H1 (cell line): ENCODE data around the gene ADCK1.

ENCODE experiments used
- JUN ChIP-seq: IDR thresholded peaks from 2 replicates; pipeline ENCODE4 v1.6.1; 2011; ENCODE audit warnings: low read depth, mild to moderate bottlenecking, improper control_type of control experiment, low read length
- SRF ChIP-seq: IDR thresholded peaks from 2 replicates; pipeline ENCODE4 v1.6.1; 2011; ENCODE audit warnings: mild to moderate bottlenecking, low read depth, low read length, moderate library complexity
- TCF12 ChIP-seq: IDR thresholded peaks from 2 replicates; pipeline ENCODE4 v1.6.1; 2011; ENCODE audit warnings: low read depth, mild to moderate bottlenecking, low read length
- ZNF274 ChIP-seq: IDR thresholded peaks from 2 replicates; pipeline ENCODE4 v1.7.0; 2012; ENCODE audit warnings: low read length, borderline replicate concordance; ENCODE audit errors: extremely low read depth
- TF ChIP-seq, protein P1 (sequence below), 3 experiments: IDR thresholded peaks; 1 replicate in 2 of 3; 2 replicates in 1 of 3; pipeline versions ENCODE4 v1.5.1 to v1.6.1; 2011; ENCODE audit warnings: low read length in 3 of 3, mild to moderate bottlenecking in 3 of 3, inconsistent platforms in 2 of 3, low read depth in 1 of 3, moderate library complexity in 1 of 3; ENCODE audit not compliant: insufficient read depth in 1 of 3; ENCODE audit errors: control extremely low read depth in 1 of 3

DNA sequence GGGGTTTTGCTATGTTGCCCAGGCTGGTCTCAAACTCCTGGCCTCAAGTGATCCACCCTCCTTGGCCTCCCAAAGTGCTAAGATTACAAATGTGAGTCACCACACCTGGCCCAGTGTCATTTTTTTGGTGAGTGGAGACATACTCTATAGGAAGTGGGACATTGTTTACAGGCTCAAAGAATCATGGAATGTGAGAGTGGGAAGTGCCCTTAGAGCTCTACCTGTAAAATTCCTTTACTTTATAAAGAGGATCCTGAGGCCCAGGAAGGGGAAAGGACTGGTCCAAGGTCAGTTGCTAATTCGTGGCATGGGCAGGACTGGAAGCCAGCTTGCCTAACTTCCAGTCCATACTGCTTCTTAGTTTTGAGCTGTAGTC is 8.7 kb upstream of the ADCK1 start:
- TF ChIP-seq ZNF274: no peak
- TF ChIP-seq, protein P1, sequence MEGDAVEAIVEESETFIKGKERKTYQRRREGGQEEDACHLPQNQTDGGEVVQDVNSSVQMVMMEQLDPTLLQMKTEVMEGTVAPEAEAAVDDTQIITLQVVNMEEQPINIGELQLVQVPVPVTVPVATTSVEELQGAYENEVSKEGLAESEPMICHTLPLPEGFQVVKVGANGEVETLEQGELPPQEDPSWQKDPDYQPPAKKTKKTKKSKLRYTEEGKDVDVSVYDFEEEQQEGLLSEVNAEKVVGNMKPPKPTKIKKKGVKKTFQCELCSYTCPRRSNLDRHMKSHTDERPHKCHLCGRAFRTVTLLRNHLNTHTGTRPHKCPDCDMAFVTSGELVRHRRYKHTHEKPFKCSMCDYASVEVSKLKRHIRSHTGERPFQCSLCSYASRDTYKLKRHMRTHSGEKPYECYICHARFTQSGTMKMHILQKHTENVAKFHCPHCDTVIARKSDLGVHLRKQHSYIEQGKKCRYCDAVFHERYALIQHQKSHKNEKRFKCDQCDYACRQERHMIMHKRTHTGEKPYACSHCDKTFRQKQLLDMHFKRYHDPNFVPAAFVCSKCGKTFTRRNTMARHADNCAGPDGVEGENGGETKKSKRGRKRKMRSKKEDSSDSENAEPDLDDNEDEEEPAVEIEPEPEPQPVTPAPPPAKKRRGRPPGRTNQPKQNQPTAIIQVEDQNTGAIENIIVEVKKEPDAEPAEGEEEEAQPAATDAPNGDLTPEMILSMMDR (IDR thresholded peaks at IDR 0.05; ENCODE audit: control extremely low read depth in 1 of 3, insufficient read depth in 1 of 3, low read depth in 1 of 3, low read length in 3 of 3): no peak
- TF ChIP-seq TCF12: no peak
- TF ChIP-seq SRF: no peak
- no peak for TF ChIP-seq JUN
